GM23248 (cell line): ENCODE measurements around the gene SLC1A2.

Experiments
- EZH2 ChIP-seq: fragments of 200-600 bp; sonication (generic); IDR thresholded peaks from 2 replicates; pipeline ENCODE4 v1.6.1; 2018; ENCODE audit warnings: antibody characterized with exemption, mild to moderate bottlenecking; ENCODE audit not compliant: insufficient read depth, poor library complexity, severe bottlenecking
- EZH2phosphoT487 ChIP-seq: fragments of 200-600 bp; sonication (generic); IDR thresholded peaks from 2 replicates; pipeline ENCODE4 v1.6.1; 2018; ENCODE audit warnings: antibody characterized with exemption, moderate library complexity, mild to moderate bottlenecking, low read depth; ENCODE audit not compliant: insufficient read depth

DNA sequence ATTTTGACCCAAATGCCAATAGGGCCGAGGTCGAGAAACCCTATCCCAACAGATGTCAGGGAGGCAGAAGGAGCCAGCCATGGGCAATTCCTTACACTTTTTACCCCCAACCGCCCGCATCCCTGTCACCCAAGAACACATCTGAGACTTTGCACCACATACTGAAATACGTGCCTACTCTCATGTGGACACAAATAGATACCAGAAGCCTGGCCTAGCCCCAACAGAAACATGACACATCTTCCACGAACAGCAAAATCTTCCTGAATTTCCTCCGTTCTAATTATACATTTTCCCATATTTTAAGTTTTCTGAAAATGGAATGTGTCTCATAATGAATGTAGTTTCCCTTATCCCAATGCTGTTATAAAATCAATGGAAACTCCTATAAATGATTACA lies 64.7 kb downstream of the SLC1A2 start:
- TF ChIP-seq EZH2phosphoT487 (no peak), EZH2 (no peak)
